Activated CD8-positive, alpha-beta memory T cell treated with anti-CD3 and anti-CD28 coated beads, Interleukin-2, amount 50 U/mL, for 24 hours (primary cell): ENCODE results near the gene GPC4.

Source experiments
- DNase-seq: peaks from one replicate; pipeline ENCODE4 v3.0.0-alpha.2; 2020; ENCODE audit errors: extremely low read depth

GPC4 gene

DNA sequence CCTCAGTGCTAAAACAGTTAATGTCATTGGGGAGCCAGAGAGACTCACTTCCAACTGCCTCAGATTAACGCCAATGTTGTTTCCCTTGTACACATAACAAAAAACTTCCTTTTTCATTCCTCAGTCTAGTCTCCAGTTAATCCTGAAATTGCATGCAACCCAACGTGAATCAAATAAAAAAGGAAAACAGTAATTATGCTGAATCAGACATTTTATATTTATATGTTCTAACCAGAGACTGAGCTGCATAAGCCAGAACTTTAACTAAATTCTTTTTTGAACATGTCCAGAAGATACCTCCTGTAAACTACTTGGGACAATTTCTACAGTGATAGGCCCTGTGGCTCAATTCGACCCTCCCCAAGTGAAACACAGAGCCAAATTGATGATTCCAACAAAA, 4.7 kb downstream of the GPC4 start:
- DNase-seq = no peak

DNA sequence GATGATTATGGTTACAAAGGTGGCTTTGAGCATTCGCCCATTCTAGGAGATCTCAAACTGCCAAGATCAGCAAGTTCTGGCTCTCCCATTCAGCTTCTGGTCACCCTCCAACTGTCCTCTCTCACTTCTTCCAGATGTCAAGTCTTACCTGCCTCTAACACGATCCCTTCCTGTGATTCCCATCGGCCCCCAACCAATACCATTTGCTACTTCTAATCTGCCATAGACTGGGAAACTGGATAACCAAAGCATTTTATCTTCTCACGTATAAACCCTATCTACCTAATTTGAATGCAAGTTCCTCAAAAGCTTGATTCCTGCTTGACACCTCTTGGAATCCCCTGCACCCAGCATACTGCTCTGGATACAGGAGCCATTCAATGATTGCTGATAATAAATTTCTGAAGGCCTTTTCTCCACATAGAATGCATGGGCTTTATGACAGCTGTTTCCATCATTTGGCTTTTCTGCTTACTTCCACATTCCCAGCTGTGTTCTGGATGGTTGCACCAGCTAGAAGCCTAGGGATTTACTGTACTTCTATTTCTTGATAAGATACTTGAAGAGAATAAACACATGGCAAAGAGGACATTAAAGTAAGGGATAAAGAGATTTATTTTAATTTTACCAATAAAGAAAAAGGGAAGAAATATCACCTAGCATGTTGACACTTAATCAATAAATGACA, 9.6 kb downstream of the GPC4 start:
- DNase-seq = no peak

DNA sequence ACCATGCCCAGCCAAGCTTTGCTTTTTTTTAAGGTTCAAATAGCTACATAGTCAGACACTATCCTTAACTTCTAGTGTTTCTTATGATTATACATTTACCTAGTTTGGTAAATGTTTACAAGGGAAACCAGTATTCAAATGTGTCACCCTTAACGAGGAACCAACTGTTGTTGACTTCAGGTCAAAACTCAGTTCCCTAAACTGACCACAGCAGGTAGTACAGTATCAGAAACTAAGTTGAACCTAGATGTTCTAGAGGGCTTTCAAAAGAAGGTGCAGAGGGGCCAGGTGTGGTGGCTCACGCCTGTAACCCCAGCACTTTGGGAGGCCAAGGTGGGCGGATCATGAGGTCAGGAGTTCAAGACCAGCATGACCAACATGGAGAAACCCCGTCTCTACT, 11.3 kb downstream of the GPC4 start:
- no peak for DNase-seq

DNA sequence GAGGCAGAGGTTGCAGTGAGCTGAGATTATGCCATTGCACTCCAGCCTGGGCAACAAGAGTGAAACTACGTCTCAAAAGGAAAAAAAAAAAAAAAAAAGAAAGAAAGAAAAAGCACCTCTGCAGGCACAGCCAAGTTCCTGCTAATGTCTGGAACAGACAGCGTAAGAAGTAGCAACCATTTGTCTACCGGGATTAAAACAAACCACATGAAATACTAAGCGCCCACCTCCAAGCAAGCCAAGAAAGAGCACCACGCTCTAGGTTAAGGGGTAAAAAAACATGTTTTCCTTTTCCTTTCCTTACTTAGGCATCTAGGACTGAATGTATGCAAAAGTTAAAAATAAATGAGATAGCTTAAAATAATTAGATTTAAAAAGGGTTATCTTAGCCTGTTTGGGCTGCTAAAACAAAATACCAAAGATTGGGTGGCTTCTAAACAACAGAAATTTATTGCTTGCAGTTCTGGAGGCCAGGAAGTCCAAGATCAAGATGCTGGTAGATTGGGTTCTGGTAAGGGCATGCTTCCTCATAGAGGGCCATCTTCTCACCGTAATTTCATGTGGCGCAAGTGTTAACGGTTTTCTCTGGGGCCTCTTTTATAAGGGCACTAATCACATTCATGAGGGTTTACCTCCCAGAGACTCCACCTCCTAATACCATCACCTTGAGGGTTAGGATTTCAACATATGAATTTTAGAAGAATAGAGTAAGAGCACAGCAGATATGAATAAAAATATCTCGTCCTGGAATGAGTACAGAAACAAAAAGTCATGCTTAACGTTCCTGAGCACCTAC, 12.3 kb downstream of the GPC4 start:
- DNase-seq = no peak

DNA sequence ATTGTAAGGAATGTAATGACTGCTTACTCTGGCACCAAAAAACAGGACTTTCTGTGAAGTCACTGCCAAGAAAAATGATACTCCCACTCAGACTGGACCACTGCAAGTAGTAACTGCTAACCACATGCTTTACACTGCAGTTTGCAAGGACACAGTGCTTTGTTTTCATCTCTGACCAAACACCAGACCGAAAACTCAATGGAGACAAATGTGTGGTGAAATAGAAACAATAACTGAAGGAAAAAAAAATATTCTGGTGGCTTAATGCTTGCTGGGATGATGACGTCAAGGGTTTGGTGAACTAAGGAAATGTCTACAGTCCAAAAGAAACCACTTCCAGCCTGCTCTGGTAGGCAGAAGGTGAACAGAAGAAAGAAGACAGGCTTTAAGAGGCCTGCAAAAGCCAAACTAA, 13.2 kb downstream of the GPC4 start:
- DNase-seq = no peak

DNA sequence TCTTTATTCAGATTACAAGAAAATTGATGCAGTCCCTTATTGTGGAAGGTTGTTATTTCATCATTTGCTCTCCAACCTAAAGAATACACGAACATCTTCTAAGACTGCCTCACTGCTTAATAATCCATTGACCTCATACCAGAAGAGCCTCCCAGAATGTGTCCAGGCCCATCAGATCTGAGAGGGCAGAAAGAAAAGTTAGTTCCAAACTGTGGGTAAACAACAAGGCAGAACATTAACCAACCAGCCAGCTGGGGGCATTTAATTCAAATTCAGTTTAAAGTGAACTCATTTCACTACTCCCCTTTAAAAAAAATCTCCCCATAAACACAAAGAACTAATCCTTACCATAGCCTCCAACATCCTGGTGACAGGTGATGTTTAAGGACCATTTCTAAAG, 13.8 kb downstream of the GPC4 start:
- DNase-seq = no peak

DNA sequence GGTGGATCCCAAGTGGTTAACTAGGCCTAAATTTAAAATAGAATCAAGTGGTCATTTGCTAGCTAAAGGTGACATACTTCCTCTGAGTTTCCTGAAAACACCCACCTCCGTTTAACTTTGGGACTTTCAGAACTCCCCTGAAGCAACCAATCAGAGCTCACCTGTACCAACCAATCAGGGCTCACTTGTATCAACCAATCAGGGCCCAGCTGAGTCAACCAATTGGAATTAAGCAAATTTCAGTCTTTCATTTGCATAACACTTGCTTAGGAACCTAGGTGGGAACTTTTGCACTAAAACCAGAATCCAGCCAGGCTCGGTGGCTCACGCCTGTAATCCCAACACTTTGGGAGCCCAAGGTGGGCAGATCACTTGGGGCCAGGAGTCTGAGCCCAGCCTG, 15.9 kb downstream of the GPC4 start:
- DNase-seq = no peak

DNA sequence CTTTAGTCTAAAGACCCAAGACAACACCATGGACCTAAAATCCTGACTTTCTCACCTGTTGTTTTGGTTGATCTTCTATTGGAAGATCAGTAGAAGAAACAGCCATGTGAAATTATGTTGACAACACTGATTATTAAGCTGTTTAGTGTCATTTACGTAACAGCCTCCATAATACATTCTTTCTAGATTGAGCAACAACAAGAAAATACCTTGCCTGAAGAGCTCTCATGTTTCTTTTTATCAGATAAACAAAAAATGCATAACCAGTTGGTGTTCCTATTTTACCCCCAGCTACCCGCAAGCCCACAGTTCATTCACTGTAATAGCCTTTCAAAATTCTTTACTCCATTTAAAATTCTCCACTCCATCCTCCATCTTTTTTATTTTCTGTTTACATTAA, 20.5 kb downstream of the GPC4 start:
- no peak for DNase-seq

DNA sequence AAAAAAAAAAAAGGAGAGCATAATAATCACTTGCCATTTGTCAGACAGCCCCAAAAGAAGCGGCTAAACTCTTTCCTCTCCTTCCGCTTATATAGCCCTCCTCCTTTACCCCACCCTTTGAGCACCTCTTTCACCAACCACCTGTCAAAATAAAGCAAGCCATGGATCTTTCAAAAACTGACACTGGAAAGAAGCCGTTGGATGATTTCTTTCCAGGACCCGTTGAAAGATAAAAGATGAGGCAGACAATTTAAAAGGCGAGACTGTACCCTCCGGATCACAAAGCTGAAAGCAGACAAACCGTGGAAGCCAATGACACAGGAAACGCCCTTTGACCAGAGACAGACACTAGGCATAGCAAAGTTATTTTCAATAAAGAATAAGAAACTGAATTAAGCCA, 22.6 kb downstream of the GPC4 start:
- DNase-seq = no peak

DNA sequence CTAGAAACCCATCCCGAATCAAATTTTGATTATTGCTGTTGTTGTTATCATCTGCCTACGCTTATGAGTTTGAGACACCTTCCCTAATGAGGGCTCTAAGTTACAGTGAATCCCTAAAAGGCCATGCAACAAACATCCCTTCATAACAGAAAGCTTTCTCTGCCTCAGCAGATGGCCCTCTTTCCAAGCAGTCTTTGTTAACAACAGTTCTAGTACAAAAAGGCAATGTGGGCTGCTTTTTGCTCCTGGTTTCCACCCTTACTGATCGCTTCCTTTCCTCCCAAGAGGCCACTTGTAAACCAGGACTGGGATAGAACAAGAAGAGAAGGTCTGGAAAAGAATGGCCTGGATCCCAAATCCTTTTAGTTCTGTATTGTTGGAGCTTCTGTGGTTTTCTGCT, 24.2 kb downstream of the GPC4 start:
- no peak for DNase-seq

DNA sequence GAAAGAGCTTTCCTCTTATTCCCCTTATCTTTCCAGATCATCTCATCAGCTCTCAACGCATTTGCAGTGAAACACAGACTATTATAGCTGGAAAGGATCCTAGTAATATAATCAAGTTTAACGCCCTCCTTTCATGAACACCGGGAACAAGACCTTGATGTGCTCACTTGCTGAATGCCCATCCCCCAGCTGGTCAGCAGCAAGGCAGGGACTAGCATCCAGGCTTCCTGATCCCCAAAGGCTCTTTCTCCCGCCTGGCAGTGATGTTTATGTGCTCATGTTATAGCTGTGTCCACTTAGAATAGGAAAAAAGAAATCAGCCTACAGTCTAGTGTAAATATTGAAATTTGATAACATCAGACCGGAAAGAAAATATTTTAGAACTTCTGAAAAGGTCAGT, 24.6 kb downstream of the GPC4 start:
- DNase-seq = no peak

DNA sequence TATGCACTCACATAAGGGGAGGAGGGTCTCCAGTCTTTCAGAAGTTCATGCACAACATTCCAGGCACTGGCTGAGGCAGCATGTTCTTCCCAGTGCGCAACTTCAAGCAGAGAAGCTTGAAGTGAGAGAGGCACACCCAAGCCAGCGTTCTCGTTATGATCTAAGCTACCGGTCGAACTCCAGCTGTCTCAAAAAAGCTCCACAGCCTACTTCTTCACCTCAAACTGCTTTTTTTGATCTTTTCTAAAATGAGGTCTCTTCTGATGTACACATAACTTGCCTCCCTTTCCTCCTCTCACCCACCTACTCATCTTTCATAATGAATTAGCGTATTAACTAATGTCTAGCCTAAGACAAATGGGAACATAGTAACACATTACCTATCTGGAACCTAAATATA, 25.3 kb downstream of the GPC4 start:
- DNase-seq = no peak

DNA sequence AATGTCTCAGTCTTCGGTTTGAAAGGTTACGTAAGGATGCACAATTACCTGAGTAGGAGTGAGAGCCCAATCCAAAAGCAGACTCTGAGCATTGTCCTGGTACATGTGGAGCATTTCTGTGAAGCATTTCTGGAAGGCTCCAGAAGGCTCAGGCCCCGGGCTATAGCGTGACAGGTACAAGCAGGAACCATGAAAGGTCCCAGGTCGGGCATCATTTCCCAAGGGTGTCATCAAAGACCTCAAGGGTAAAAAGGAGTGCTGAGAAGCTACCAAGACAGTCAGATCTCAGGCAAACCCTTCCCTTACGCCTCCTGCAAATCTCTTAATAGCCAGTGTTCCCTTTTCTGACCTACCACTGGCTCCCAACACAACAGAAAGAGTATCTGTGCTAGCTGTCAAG, 30.8 kb downstream of the GPC4 start:
- no peak for DNase-seq

DNA sequence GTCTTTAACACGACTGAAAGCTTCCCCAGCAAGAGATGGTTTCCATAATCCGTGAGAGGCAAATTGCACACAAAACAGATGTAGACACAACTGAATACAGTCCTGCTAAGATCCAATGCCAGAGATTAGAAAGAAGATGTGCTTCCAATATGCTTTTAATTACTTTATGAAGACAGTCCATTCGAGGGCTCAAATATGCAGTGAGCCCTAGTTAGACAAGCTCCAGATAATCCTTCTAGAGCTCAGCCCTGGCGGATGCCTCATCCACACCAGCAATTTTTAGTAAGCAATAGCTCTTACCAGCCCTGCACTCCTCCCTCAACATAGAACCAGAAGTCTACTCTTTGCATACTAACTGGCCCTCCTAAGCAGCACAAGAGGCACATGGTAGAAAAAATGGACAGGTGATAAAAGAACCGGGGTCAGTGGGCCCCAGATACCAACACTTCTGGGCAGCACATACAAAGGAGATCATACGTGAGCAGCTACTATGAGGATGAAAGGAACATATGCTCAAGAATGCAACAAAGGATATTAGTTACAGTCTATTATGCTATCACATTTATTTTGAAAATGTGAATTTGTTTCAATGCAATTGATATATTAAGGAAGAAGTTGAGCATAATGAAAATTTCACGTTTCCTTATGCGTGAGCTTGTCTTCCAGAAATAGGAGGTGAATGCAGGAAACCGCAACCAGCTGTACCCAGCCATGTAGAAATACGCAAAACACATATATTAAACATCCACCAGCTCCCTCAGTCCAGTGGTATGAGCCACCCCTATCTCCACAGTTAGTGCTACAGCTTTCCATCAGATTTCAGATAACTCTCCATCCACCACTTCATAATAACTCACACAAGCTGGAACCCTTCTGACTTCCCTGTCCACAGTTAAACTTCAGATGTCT, 34.3 kb downstream of the GPC4 start:
- DNase-seq = no peak

DNA sequence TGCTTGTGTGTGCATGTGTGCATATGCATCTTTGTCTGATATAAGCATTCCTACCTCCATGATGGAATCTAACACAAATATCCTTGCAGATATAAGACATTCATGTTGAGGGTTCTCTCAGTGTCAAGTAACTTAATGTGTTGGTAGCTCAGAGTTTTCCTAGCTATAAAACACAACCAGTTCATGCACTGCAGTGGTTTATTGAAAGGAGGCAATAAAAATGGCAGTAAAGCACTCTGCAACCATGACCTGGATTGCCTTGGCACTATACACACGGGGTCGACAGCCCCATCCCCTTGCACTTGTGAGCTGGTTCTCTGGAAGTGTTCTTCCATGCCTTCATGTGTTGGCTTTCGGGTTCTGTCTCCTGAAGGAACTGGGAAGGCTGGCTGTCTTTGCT, 38.9 kb downstream of the GPC4 start:
- no peak for DNase-seq

DNA sequence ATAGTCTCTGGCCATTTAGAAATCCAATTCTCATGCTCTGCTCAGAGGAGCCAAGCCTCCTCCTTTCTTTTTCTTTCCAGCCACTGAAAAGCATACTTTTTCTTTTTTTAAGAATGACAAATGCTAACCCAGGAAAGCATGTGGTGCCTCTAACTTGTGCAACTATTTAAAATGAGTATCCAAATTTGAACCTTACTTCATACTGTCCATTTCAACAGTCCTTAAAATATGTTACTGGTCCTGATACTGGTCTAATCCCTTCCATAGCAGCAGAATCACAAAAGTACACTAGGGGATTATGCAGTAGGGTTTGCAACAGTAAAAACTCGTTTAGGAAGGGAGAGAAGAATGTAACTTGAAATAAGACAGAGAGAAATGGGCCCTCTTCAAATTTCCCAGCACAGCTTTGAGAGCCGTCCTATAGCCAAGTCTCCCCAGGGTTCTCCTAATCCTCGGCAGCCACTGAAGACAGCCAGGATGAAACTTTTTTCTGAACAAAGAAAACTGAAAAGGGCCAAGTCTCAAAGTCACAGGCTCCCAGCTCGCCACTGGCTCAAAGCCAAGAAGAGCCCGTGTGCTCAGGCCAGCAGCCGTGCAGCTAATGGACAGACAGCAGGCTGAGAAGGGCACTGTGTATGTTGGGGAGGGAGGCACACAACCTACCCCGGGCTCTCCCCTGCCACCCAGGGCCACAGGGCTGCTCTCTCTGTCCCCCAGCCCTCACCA, 39.5 kb downstream of the GPC4 start:
- no peak for DNase-seq

DNA sequence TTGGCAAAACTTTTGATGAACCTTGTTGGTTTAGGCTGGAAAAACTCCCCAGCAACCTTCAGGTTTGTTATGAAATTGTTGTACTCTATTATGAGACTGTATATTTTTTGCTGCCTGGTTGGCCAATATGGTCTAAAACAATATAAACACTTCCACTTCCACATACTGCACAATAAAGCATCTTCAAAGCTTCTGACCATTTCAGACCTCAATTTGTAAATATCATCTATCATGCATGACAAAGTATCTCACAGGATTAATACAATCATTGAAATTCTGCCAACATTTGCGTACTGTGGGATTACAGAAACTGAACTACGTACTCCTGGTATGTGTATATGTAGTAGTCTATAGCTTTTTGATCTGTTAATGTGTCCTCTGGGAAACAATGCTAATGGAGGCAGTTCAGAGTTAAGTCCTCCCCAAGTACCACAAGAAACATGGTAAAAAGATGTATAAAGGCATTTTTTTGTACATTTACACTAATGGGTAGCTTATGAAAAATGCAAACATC, 40.4 kb downstream of the GPC4 start:
- DNase-seq = no peak

DNA sequence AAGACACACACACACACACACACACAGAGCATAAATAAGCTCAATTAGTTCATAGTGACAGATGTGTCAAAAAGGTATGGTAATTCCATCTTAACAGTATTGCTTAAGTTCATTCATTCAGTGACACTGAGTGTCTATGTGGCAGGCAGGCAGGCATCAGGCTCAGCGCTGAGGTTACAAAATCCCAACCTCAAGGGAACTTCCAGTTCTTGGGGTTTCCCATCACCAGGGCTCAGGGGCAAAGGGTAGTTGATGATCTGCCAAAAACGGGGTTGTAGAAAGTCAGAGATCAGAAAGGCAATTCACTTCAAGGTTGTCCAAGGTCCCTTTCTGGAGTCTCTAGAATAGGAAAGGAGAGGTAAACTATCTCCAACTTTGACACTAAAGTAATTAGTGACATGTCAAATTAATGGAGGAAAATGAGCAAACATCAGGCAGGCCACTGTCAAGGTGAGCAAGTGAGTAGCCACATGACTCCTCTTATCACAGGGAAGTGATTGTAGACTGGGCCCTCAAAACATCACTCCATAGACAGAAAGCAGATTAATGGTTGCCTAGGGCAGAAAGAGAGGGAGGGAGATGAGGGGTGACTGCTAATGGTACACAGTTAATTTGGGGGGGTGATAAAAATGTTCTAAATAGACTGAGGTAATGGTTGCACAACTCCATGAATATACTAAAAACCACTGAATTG, 41.8 kb downstream of the GPC4 start:
- no peak for DNase-seq

DNA sequence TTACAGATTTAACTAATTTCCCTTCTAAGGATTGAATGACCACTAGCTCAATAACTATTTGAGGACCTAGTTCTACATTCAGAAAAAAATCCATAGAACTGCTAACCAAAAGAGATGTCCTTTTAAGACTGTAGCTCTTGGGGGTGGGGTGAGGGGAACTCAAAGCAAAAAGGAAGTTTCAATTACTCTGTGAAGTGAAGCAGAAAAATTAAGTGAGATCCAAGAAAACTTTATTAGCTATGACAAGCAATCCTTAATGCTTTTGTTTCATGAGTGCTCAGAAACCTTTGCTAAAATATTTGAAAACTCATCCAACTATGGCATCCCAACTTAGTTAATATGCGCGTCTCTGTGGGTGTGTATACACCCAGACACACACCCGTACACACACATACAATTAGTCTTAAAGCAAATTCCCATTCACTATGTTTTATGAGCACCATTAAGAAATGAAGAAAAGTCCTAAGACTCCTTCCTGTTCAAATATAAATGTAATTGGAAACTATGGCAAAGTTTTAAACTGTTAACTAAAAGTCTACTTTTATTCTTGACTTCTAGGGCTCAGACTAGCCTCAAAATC, 44.5 kb downstream of the GPC4 start:
- DNase-seq = no peak

DNA sequence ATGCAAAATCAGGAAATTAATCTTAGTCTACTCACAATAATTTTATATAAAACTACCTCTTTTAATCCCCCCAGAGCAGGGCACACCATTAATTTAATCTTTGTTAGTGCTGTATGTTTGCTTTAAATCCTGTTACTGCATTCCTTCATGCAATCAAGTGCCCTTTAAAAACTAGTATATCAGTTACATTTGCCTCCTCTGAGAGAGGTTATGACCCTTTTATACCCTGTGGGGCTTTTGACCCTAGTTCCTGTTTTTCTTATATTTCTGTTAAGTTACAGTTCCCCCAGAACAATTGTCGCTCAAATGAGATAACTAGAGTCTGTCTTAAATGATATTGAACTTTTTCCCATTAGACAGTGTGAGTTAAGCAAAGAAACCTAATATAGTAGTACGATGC, 46.2 kb downstream of the GPC4 start:
- no peak for DNase-seq

DNA sequence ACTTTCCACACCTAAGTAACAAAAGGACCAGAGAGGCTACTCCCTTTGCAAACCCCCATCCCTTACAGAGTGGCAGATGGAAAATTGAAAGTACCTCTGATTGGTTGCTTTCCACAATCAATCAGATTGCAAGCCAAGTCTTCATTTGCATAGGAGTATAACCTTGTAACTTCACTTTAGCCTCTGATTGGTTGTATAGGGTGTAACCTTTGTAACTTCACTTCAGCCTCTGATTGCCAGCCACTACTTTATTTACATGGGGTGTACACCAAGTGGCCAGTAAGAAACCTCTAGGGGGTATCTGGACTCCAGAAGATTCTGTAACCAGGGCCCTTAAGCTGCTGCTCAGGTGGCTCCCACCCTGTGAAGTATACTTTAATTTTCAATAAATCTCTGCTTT, 48.6 kb downstream of the GPC4 start:
- no peak for DNase-seq
